C4-2B (cell line): Measurements from ENCODE around the gene GFY.

ENCODE experiments used
- ZFX ChIP-seq: fragments of 450-650 bp; IDR thresholded peaks from 2 replicates; pipeline ENCODE4 v1.6.1; 2017
- TF ChIP-seq, protein P1 (sequence below): fragments of 450-650 bp; conservative IDR thresholded peaks from 2 replicates; pipeline ENCODE4 v1.5.1; 2017; ENCODE audit warnings: mild to moderate bottlenecking

DNA sequence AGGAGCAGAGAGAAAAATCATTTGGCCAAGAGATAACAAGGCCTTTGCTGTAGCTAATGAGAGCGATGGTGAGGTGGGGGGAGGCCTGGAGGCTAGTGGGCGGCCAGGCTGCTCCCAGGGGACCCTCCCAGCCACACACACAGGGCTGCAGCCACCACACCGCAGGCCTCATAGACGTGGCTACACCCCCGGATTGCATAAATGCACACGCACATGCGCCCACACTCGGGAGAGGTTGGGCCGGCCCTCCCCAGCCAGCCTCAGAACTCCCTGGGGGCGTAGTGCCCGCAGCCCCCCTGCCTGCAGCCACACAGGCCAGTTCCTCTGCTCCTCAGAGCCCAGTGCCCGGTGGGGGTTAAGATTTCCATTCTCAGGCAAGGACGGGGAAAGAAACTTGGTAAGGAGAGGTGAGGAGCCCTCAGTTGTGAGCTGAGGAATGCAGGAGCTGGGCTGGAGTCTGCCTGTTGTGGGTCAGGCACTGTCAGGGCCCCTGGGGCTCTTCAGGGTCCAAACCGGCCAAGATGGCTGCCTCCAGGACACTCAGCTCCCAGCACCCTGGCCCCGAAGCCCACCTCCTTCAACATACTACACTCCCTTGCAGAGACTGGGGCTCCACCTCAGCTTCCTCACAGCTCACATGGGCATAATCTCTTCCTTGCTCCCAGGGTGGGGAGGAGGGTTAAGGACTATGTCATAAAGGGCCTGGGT is 9.9 kb upstream of the GFY start:
- TF ChIP-seq, protein P1, sequence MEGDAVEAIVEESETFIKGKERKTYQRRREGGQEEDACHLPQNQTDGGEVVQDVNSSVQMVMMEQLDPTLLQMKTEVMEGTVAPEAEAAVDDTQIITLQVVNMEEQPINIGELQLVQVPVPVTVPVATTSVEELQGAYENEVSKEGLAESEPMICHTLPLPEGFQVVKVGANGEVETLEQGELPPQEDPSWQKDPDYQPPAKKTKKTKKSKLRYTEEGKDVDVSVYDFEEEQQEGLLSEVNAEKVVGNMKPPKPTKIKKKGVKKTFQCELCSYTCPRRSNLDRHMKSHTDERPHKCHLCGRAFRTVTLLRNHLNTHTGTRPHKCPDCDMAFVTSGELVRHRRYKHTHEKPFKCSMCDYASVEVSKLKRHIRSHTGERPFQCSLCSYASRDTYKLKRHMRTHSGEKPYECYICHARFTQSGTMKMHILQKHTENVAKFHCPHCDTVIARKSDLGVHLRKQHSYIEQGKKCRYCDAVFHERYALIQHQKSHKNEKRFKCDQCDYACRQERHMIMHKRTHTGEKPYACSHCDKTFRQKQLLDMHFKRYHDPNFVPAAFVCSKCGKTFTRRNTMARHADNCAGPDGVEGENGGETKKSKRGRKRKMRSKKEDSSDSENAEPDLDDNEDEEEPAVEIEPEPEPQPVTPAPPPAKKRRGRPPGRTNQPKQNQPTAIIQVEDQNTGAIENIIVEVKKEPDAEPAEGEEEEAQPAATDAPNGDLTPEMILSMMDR = no peak
- no peak for TF ChIP-seq ZFX
